Measurements from ENCODE around the gene TFB2M.
"Not testable (repeated sequence)": the region's sequence is repeated elsewhere in the genome, so short reads cannot be mapped to it uniquely, and the experiment has no call there.

TFB2M gene

DNA sequence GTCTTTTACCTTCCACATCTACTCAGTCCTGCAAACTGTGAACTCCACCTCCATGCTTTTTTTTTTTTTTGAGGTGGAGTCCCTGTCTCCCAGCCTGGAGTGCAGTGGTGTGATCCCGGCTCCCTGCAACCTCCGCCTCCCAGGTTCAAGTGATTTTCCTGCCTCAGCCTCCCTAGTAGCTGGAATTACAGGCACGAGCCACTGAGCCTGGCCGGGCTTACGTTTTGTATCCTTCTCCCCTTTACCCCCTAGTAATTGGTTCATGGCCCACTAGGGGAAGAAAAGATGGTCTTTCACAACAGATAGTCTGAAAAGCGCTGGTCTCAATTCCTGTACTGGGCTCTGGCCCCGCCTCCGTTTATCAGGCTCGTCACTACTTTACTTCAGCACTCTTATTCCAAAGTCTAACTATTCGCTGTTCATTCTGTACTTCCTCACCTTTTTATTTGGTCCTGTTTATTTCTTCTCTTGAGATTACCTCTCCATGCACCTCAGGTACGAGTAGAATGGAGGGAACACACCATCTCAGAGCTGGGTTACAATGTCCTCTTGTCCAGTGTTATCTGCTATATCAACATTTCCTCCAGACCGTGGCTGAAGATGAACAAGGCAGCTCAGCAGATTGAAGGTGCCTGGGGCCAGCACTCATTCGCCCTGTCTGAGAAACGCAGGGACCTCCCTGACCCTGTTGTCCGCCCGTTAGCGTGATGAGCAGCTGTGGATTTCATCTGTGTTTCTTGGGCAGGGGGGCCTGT, 16.4 kb upstream of the TFB2M start:
- DNase-seq, result no peak

DNA sequence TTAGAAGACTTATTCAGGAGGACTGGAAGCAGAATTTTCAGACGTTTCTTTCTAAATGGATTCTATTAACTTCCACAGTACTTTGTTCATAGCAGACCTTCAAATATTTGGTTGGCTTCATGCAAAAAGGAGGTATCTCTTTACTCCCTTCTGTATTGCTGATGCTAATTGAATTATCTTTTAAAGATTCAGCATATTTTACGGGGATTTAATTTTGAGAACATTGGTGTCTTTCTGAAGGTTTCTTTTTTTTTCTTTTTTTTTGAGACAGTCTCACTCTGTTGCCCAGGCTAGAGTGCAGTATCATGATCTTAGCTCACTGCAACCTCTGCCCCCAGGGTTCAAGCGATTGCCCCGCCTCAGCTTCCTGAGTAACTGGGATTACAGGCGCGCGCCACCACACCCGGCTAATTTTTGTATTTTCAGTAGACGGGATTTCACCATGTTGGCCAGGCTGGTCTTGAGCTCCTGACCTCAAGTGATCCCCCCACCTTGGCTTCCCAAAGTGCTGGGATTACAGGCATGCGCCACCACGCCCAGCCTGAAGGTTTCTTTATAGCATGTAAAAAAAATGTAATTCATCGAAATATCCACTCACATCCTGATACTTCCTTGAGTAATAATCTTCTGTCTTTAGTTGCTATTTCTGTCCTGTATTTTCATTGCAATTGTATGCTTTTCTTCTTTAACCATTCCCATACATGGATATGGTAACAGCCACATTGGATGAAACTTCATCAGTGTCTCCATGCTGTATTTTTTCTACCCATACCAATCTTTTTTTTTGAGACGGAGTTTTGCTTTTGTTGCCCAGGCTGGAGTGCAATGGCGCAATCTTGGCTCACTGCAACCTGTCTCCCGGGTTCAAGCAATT, 14.7 kb upstream of the TFB2M start:
- no peak for DNase-seq

DNA sequence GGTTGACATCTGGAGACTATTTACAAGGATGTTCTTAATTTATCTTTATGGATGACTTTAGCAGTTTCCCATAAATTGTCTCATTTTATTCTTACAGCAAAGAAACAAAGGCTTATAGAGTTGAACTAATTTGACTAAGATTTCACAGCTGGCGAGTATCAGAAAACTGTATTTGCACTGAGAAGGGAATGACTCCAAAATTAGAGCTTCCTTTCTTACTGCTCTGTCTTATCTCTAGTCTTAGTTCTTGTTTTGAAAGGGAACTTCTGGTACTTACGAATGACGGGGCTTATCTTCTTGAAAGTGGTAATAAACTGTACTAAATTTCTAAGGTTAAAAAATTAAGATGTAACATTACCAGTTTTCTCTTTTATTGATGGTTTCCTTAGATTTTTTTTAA, 13.8 kb upstream of the TFB2M start:
- DNase-seq, result no peak

DNA sequence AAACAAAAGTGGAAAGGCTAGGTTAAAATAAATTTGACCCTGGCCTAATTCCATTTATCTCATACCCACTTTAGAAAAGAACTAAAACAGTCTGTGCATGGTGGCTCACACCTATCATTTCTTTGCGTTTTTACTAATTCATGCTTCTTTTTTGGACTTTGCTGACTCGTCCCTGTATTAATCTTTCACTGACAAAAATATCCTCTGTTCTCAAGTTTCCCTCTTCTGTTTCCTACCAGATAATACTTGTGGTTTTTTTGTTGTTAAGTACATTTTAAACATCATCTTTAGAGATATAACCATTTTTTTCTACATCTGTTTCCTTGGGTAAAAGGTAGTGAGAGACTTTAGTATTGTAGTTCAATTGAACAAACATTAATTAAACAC, 11.7 kb upstream of the TFB2M start:
- no peak for DNase-seq

DNA sequence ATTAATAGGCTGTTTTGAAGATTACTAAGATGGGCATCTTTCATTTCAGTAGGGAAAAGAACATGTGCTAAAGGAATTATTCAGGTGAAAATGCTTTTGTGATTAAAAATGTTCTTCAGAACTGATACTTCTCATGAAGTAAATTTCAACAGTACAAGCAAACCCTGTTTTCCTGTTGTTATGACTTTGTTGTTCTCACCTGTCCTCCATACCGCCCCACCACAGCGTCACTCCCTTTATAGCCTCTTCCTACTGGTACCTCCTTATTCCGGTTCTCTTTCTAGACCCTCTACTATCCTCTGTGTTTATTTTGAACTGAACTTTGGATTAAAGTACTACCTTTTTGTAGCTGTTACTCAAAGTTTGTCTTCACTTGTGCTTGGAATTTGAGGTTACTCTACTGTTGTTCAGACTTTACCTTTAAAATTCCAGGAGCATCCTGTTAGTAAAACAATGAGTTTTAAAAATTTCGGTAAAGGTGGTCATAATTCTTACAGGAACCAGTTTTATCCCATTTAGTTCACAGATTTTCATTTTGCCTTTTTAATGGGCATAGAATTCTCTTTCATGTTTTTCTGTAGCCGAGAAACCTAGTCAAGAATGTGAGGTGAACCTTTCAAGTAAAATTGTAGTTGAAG, 11.1 kb upstream of the TFB2M start:
- DNase-seq, result no peak

DNA sequence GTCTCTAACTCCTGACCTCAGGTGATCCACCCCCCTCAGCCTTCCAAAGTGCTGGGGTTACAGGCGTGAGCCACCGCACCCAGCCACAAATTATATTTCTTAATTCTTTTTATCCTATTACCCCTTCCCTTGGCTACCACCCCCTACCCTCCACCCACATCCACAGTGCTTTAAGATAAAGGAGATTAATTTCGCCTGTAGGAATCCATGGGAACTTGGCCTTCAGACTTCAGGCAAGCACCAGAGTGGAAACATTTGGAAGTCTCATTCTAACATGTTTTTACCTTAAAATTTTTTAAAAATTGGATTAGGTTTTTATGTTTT, 10.6 kb upstream of the TFB2M start:
- DNase-seq, result no peak

DNA sequence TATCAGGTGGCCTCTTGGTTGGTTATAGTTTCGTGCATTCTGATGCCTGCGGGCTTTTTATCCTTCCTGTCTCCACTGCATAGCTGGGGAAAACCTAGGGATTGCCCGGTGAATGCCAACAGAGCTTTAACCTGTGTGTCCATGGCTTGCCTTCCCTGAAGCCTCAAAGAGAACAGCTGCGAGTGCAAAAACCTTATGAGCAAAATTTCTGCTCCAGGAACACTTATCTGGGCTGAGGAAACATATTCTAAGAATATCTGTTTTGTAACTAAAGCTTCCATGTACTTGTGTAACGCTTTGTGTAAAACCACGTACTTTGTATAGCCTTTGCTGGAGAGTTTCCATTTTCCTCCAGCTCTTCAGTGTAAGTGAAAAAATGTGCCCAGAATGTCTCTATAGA, 7.4 kb upstream of the TFB2M start:
- DNase-seq, result no peak

DNA sequence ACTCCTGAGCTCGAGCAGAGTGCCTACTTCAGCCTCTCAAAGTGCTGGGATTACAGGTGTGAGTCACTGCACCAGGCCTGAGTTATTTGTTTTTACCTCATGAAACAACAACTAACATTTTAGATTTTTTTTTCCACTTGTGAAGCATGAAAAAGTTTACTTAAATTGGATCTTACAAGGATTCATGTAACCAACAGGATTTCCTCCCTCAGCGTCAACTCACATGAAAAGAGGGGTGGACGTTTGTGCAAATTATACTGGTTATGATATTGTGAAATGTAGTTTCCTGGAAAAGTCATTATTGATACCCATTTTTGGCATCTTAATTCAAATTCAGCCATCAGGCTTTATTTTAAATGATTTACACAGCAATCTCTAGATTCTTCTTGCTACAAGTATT, 6.7 kb upstream of the TFB2M start:
- DNase-seq, result no peak

DNA sequence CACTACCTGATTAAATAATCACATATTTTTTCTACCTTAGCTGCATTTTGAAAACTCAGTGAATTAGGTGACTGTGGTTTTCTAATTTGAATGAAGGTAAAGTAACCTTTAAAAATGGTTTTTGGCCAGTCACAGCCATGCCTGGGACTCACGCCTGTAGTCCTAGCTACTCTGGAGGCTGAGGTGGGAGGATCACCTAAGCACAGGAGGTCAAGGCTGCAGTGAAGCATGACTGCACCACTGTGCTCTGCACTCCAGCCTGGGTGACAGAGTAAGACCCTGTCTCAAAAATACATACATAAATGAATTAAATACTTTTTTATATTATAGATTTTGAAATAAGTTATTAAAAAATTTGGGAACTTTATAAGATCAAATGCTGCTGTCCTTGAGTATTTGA, 5.9 kb upstream of the TFB2M start:
- DNase-seq, result no peak

DNA sequence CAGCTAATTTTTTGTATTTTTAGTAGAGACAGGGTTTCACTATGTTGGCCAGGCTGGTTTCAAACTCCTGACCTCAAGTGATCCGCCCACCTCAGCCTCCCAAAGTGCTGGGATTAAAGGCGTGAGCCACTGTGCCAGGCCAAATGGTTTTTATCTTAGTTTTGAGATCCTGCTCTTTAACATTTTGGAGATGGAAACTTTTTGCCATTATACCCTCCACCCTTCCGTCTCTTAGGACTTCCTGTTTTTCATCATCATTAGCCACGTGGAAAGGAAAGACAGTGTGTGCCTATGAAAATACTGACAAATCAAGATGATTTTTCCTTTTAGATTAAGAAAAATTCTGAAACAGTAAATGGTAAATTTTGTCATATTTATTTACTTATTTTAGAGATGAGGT, 5.2 kb upstream of the TFB2M start:
- not testable (repeated sequence) for DNase-seq

DNA sequence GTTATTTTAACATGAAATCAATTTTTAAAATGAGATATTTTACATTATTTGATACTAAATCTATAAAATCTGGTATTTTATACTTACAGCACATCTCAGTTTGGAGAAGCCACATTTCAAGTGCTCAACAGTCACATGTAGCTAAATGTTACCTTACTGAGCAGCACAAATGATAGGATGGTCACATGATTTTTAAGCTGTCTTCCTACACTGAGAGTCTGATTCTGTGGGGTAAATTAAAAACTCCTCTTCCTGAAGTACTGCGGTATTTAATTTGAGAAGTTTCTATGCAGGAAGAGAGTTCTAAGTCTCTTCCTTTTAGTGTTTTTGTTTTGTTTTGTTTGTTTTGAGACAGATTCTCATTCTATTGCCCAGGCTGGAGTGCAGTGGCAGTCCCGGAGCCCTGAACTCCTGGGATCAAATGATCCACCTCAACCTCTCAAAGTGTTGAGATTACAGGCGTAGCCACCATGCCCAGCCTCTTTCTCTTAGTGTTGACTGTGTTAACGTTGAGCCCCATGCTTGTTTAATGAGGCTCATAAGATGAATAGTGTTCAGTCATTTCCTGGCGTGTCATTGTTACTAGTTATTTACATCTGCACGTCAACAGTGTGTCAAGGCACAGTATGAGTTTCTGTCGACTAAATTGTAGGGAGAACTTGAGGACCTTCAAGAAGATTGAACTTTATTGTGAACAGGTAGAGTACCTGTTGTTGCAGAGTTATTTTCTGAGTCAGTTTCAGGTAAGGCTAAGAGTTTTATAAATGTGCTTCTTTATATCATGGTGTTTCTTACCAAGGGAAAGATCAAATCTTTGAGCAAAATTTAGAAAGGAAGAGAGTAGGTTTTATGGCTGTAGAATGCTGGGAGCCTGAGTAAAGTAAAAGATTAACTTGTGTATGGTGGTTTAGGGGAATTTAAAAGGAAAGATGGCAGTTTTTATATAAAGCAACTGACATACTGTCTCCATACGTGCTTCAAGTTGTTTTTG, 3.5 kb upstream of the TFB2M start:
- DNase-seq, result no peak

DNA sequence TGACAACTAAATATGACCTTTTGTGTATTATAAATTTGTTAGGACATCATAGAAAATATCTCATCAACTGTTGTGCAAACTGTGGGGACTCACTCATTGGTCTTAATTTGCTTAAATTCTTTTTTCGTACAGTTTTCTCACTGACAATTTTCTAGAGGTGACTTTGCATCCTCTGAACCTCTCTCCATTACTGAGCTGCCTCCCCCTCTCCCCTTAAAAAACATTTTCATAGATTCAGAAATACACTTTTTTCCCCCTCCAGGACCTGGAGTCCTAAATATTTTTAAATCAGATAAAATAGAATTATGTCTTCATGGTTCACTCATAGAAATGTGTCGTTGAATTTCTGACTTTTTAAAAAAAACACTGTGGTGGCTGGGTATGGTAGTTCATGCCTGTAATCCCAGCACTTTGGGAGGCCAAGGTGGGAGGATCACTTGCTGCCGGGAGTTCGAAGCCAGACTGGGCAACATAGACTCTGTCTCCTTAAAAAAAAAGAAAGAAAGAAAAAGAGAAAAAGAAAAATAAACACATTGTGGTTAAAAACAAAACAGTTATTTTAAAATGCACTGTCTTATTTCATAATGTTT, 1.7 kb upstream of the TFB2M start:
- DNase-seq, result no peak

DNA sequence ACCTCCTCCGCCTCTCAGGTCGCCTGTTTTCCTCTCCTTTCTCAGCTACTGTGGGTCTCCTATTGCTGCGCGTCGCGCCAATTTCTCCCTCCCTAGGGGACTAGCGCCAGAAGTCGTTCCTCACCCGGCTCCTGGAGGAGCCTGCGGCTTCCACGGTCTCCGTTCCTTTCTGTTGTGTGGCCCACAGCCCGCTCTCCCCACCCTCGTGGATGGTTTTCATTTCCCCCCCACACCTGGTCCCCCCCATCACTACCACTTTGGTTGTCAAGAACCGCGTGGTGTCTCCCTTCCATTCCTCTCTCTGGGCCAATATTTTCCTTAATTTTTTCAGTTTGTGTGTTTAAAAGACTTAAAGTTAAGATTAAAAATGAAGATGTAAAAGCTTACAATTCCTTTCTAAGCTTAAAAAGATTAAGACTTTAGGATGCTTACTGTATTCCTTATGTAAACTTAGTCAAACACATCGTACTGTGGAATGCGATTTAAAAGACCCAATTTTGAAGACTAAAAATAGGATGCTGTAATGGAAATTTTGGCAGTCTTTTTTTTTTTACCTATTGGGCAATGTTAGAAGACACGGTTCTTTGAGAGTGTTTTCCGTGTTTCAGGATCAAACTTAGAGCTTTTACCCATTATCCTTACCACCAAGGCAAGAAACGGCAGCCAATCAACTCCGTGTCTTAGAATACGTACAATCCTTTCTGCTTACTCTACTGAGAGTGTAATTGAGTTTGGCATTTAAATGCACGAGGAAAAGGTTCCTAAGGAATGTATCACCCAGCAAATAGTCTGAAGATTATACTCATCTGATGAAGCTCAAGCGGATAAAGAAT, 968 bp upstream of the TFB2M start:
- peak; percentile 29 to 37 for DNase-seq

DNA sequence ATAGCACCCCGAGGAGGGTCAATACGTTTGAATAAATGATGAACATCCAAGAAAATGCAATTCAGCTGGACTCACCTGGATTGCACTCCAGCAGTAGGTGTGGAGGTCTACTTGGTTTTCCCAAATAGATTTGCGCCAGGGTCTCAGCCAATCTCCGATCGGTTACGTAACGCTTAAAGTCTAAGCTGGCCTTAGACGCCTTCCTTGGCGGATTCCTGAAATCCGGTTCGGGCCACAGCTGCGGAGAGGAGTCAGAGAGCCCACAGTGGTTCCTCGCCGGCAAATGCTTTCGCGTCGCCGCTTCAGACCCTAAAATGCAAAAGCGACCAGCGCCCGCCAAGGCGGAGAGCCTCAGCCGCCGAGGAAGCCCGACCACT, 322 bp downstream of the TFB2M start:
- DNase-seq, result peak in 1 of 2 experiments; percentile 71

DNA sequence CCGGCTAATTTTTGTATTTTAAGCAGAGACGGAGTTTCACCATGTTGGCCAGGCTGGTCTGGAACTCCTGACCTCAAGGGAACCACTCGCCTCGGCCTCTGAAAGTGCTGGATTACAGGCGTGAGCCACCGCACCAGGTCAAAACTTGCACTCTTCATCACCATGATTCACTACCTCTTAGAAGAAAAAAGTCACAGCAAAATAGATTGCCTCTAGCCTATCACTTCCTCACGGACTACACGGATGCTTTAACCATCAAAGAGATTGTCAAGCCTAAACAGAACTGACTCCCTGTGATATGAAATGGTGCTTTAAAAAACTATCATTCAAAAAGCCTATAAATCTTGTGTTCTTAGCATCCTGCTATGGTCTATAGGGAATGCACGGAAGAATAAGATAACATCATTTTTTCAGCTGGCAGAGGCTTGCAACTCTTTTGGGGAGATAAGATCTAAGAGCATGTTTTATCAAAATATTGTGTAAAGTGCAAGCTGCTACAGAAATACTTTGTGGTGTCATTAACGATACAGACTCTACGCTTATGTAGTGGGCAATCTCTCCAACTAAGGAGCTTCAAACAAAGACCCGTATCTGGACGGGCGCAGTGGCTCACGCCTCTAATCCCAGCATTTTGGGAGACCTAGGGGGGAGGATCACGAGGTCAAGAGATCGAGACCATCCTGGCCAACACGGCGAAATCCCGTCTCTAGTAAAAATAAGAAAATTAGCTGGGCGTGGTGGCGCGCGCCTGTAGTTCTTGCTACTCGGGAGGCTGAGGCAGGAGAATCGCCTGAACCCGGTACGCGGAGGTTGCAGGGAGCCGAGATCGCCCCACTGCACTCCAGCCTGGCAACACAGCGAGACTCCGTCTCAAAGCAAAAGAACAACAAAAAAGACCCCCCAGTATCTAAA, 966 bp downstream of the TFB2M start:
- no peak for DNase-seq

DNA sequence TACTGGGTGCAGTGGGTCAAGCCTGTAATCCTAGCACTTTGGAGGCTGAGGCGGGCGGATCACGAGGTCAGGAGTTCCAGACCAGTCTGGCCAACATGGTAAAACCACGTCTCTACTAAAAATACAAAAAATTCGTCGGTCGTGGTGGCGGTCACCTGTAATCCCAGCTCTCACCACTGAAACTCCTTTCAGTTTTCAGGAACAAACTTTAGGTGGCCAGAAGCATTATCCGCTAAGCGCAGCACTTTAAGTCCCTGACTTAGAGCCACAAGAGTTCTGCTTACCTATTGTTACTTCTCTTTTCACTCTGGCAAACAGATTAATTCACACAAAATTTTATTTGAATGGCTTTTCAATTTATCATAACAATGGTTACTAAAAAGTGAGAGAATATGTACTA, 5.2 kb downstream of the TFB2M start:
- DNase-seq, result not testable (repeated sequence)

DNA sequence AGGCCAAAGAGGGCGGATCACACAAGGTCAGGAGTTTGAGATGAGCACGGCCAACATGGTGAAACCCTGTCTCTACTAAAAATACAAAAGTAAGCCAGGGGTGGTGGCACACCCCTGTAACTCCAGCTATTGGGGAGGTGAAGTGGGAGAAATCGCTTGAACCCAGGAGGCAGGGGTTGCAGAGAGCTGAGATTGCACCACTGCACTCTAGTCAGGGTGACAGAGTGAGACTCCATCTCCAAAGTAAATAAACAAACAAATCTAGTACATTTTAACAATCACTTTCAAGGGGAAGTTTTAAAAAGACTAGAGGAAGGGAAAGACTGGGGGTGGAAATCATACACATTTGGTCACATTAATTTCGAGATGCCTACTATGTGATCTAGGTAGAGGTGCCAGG, 6.8 kb downstream of the TFB2M start:
- no peak for DNase-seq

DNA sequence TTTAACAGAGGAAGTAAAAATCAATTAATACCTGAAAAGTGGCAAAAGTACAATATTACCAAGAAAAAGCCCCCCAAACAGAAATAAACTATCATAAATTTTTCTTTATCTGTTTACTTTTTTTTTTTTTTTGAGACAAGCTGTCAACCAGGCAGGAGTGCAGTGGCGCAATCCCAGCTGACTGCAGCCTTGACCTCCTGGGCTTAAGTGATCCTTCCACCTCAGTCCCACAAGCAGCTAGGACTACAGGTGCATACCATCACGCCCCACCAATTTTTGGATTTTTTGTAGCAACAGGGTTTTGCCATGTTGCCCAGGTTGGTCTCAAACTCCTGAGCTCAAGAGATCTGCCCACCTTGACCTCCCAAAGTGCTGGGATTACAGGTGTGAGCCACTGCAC, 8.0 kb downstream of the TFB2M start:
- DNase-seq, result no peak

DNA sequence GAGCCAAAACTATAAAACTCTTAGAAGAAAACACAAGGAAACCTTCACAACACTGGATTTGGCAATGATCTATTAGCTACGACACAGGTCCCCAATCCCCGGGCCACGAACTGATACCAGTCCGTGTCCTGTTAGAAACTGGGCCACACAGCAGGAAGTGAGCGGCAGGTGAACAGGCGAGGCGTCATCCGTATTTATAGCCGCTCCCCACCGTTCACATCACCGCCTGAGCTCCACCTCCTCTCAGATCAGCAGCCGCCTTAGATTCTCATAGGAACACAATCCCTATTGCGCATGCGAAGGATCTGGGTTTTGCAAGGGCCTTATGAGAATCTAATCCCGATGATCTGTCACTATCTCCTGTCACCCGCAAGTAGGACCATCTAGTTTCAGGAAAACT, 11.9 kb downstream of the TFB2M start:
- DNase-seq, result no peak

DNA sequence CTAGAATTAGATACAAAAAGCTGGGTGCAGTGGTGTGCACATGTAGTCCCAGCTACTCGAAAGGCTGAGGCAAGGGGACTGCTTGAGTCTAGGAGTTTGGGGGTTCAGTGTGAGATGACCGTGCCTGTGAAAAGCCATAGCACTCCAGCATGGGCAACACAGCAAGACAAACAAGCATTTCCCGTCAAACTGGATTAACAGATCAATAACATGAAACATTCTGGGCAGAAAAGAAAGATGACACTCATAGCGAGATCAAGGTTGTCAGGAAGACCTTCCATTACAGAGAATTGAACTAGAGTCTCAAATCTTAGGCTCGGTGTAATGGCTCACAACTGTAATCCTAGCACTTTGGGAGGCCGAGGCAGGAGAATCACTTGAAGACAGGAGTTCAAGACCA, 14.0 kb downstream of the TFB2M start:
- no peak for DNase-seq

Data from NCI-H446 (cell line).